MCF 10A (cell line): Measurements from ENCODE around the gene UBE2L6. TPM values are rescaled to one million over a fixed set of nuclear protein-coding genes. Genes with fewer than 3 reads are reported as not detected.

Experiments
- BruUV-seq: library from RNA; stranded (reverse); fragments of 400-500 nt; replicated peaks from 2 replicates; lab custom pipeline; 2021; lab: Mats Ljungman, UMichigan
- CTCF ChIA-PET: fragments of 300-600 bp; sonication (Branson Sonifier 250); formaldehyde crosslinking; extraction: SDS; loops from one replicate; lab custom pipeline; 2021; ENCODE audit warnings: antibody characterized with exemption, inconsistent platforms; lab: Yijun Ruan, JAX
- POLR2A ChIA-PET: fragments of 300-600, 350-650 bp; sonication (Branson Sonifier 250); formaldehyde crosslinking; extraction: SDS; loops from one replicate; lab custom pipeline; 2020; ENCODE audit warnings: antibody characterized with exemption, inconsistent platforms; lab: Yijun Ruan, JAX
- DNase-seq: peaks from one replicate; pipeline ENCODE4 v3.0.0-alpha.2; 2018; ENCODE audit not compliant: unreplicated experiment
- H3K27ac Mint-ChIP-seq: one replicate; pipeline ENCODE4 v1.8.0; 2022; ENCODE audit warnings: mild to moderate bottlenecking, low read depth, mixed read lengths; ENCODE audit not compliant: unreplicated experiment
- H3K27me3 Mint-ChIP-seq: one replicate; pipeline ENCODE4 v1.8.0; 2022; ENCODE audit warnings: mixed read lengths; ENCODE audit not compliant: insufficient read depth, unreplicated experiment
- H3K36me3 Mint-ChIP-seq: one replicate; pipeline ENCODE4 v1.8.0; 2022; ENCODE audit warnings: mild to moderate bottlenecking, moderate library complexity, mixed read lengths; ENCODE audit not compliant: insufficient read depth, unreplicated experiment
- H3K4me1 Mint-ChIP-seq: one replicate; pipeline ENCODE4 v1.8.0; 2022; ENCODE audit warnings: mixed read lengths; ENCODE audit not compliant: insufficient read depth, unreplicated experiment
- H3K4me3 Mint-ChIP-seq: one replicate; pipeline ENCODE4 v1.8.0; 2022; ENCODE audit warnings: mild to moderate bottlenecking, moderate library complexity, mixed read lengths; ENCODE audit not compliant: unreplicated experiment
- H3K9me3 Mint-ChIP-seq: one replicate; pipeline ENCODE4 v1.8.0; 2022; ENCODE audit warnings: mixed read lengths; ENCODE audit not compliant: unreplicated experiment
- CTCF ChIP-seq: fragments of 200-600 bp; IDR thresholded peaks from one replicate; pipeline ENCODE4 v1.8.0; 2022; ENCODE audit warnings: antibody characterized with exemption, mild to moderate bottlenecking; ENCODE audit not compliant: unreplicated experiment
- intact Hi-C: fragments of 100-400 bp; cut with micrococcal nuclease; formaldehyde crosslinking; loops from 2 replicates; pipeline ENCODE4 v1.14.1; 2022
- total RNA-seq: library from RNA; stranded (reverse); gene quantifications from 2 replicates; pipeline ENCODE4 v1.2.3, GENCODE V29; 2022

The UBE2L6 gene
- total RNA-seq, 1 experiment from 2014 or later: 17.0 TPM

GRCh38 chr11:57562596-57562995 lies 4.9 kb downstream of the UBE2L6 start:
- intact Hi-C loops: no loop called here
- peaks cover 18% of the 10 kb centered on the region for H3K36me3 Mint-ChIP-seq
- H3K27me3 Mint-ChIP-seq: no peaks in the 10 kb centered on the region
- POLR2A ChIA-PET: interaction anchor here (0.6 kb wide), 1 partner anchor 43 kb away, joined by 3 read pairs; no protein-coding TSS in a partner anchor
- H3K4me1 Mint-ChIP-seq: peaks cover 22% of the 10 kb centered on the region
- no TSS peak for BruUV-seq
- TF ChIP-seq CTCF: no peak
- no peak overlapping the region for H3K4me3 Mint-ChIP-seq
- no peak overlapping the region for H3K27ac Mint-ChIP-seq
- DNase-seq: no peak
- H3K9me3 Mint-ChIP-seq: no peaks in the 10 kb centered on the region
- CTCF ChIA-PET: interaction anchor here (1.0 to 2.0 kb wide), 6 partner anchors 16 to 105 kb away, joined by 3 to 8 read pairs (median 4); no protein-coding TSS in a partner anchor

- ChIA-PET POLR2A (no interaction called here), CTCF (interaction anchor here (0.6 to 0.7 kb wide), 2 partner anchors 75 to 79 kb away, joined by 3 read pairs; no protein-coding TSS in a partner anchor)
- intact Hi-C loops: no loop called here
- Mint-ChIP-seq H3K27me3 (no peaks in the 10 kb centered on the region), H3K27ac (no peak overlapping the region), H3K4me3 (no peak overlapping the region), H3K9me3 (no peaks in the 10 kb centered on the region), H3K4me1 (peaks cover 4% of the 10 kb centered on the region), H3K36me3 (peaks cover 34% of the 10 kb centered on the region)
- no TSS peak for BruUV-seq
- DNase-seq: no peak
- TF ChIP-seq CTCF: no peak
Observed at GRCh38 chr11:57560146-57560545, 7.3 kb downstream of the UBE2L6 start.

DNA sequence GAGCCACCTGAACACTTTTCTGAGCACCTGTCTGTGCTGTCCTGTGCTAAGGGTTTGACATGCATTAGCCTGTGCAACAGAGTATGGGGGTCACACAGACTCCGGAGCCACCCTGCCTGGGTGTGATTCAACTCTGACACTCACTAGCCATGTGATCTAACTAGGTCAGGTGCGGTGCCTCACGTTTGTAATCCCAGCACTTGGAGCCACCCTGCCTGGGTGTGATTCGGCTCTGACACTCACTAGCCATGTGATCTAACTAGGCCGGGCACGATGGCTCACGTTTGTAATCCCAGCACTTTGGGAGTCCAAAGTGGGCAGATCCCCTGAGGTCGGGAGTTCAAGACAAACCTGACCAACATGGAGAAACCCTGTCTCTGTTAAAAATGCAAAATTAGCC lies 11.4 kb downstream of the UBE2L6 start:
- Mint-ChIP-seq H3K36me3 (peaks cover 60% of the 10 kb centered on the region), H3K9me3 (no peaks in the 10 kb centered on the region), H3K27ac (no peak overlapping the region), H3K4me3 (no peak overlapping the region), H3K27me3 (no peaks in the 10 kb centered on the region), H3K4me1 (no peaks in the 10 kb centered on the region)
- ChIA-PET POLR2A (no interaction called here), CTCF (interaction anchor here (2.1 kb wide), 1 partner anchor 12 kb away, joined by 16 read pairs; the partner anchor contains the start of gene UBE2L6)
- intact Hi-C loops: no loop called here
- TF ChIP-seq CTCF: no peak
- BruUV-seq: no TSS peak
- DNase-seq: no peak

GRCh38 chr11:57555393-57555792 lies 12.1 kb downstream of the UBE2L6 start:
- intact Hi-C loops: no loop called here
- ChIA-PET POLR2A (no interaction called here), CTCF (interaction anchor here (0.9 to 2.1 kb wide), 4 partner anchors 13 to 205 kb away, joined by 3 to 16 read pairs (median 4); partner anchors contain the start of gene UBE2L6)
- DNase-seq: no peak
- H3K4me1 Mint-ChIP-seq: no peaks in the 10 kb centered on the region
- no peak overlapping the region for H3K27ac Mint-ChIP-seq
- no peaks in the 10 kb centered on the region for H3K27me3 Mint-ChIP-seq
- no peak overlapping the region for H3K4me3 Mint-ChIP-seq
- TF ChIP-seq CTCF: no peak
- H3K36me3 Mint-ChIP-seq: peaks cover 64% of the 10 kb centered on the region
- BruUV-seq: no TSS peak
- no peaks in the 10 kb centered on the region for H3K9me3 Mint-ChIP-seq
